K562 (cell line): ENCODE results near the gene GSG1L2.

Source experiments
- CCAR2 ChIP-seq: fragments of 200-400 bp; formaldehyde crosslinking; IDR thresholded peaks from 2 replicates; pipeline ENCODE4 v1.6.1; 2017; ENCODE audit warnings: mild to moderate bottlenecking, low read depth, low read length
- CTCF ChIP-seq, 3 experiments: IDR thresholded peaks in 2 of 3; conservative IDR thresholded peaks in 1 of 3; 2 replicates each; pipeline ENCODE4 v1.5.1; 2011 to 2012; ENCODE audit warnings: low read length in 3 of 3, mild to moderate bottlenecking in 3 of 3, control low read depth in 2 of 3, improper control_type of control experiment in 1 of 3, inconsistent platforms in 1 of 3, low read depth in 1 of 3, mixed read lengths in 1 of 3, moderate library complexity in 1 of 3; ENCODE audit not compliant: insufficient read depth in 2 of 3
- EP300 ChIP-seq: IDR thresholded peaks from 2 replicates; pipeline ENCODE4 v1.6.1; 2012; ENCODE audit warnings: low read length, improper control_type of control experiment
- GATA2 ChIP-seq: sonication (generic); formaldehyde crosslinking; IDR thresholded peaks from 2 replicates; pipeline ENCODE4 v1.4.0; 2020; ENCODE audit warnings: mild to moderate bottlenecking, missing genetic modification reagents
- JUND ChIP-seq, 2 experiments: IDR thresholded peaks; 2 replicates in 1 of 2; 3 replicates in 1 of 2; pipeline ENCODE4 v1.6.1; 2011; ENCODE audit warnings: borderline replicate concordance in 2 of 2, low read depth in 2 of 2, low read length in 2 of 2, improper control_type of control experiment in 1 of 2, missing biosample characterization in 1 of 2, missing genetic modification characterization in 1 of 2, missing genetic modification reagents in 1 of 2
- KLF16 ChIP-seq: IDR thresholded peaks from 2 replicates; pipeline ENCODE4 v1.6.1; 2016; ENCODE audit warnings: antibody characterized with exemption
- REST ChIP-seq, 2 experiments: fragments of 450-650 bp; formaldehyde crosslinking in 1 of 2; IDR thresholded peaks; 2 replicates each; pipeline versions ENCODE4 v1.4.0 to v1.6.1; 2014 to 2020; ENCODE audit warnings: mild to moderate bottlenecking in 2 of 2, borderline replicate concordance in 1 of 2, low read depth in 1 of 2
- ZNF274 ChIP-seq: IDR thresholded peaks from 2 replicates; pipeline ENCODE4 v1.6.1; 2011; ENCODE audit warnings: low read depth, mild to moderate bottlenecking, low read length, moderate library complexity, borderline replicate concordance

- TF ChIP-seq CTCF (IDR thresholded peaks at IDR 0.05 in 2 of 3, conservative IDR thresholded peaks at IDR 0.05 in 1 of 3; ENCODE audit: insufficient read depth in 2 of 3, low read depth in 1 of 3, low read length in 3 of 3) (no peak), KLF16 (no peak), JUND (IDR thresholded peaks at IDR 0.05; ENCODE audit: borderline replicate concordance, low read depth, low read length) (no peak), JUND (tag; IDR thresholded peaks at IDR 0.05; ENCODE audit: borderline replicate concordance, low read depth, low read length) (no peak), EP300 (no peak), CCAR2 (no peak), REST (IDR thresholded peaks at IDR 0.05; ENCODE audit: borderline replicate concordance) (no peak), REST (CRISPR knock-in tag; IDR thresholded peaks at IDR 0.05; ENCODE audit: low read depth) (no peak), GATA2 (CRISPR knock-in tag) (no peak), ZNF274 (no peak)
These were observed 29.6 kb downstream of the GSG1L2 start for GRCh38 chr17:9792181-9792840.
